Retinal pigment epithelial cell (primary cell): ENCODE results near the gene CORO1C.

Experiments
- DNase-seq: peaks from one replicate; pipeline ENCODE4 v3.0.0-alpha.2; 2010; ENCODE audit warnings: low read depth
- H3K4me3 ChIP-seq: 2 replicates; pipeline ENCODE4 v1.5.1; 2011; ENCODE audit warnings: mild to moderate bottlenecking, low read length, control low read depth, moderate library complexity
- CTCF ChIP-seq: conservative IDR thresholded peaks from 2 replicates; pipeline ENCODE4 v1.5.1; 2011; ENCODE audit warnings: low read depth, low read length, control low read depth, inconsistent platforms

The CORO1C gene

GRCh38 chr12:108595711-108596647 is 135.3 kb downstream of the CORO1C start:
- no peak overlapping the region for H3K4me3 ChIP-seq

More at GRCh38 chr12:108595711-108596647, 135.3 kb downstream of the CORO1C start:
- no peak for TF ChIP-seq CTCF
- DNase-seq = no peak
